Measurements from ENCODE around the gene SKIL.
A peak's percentile ranks its signal among the peaks of the same experiment; 100 is the strongest.

Gene SKIL

DNA sequence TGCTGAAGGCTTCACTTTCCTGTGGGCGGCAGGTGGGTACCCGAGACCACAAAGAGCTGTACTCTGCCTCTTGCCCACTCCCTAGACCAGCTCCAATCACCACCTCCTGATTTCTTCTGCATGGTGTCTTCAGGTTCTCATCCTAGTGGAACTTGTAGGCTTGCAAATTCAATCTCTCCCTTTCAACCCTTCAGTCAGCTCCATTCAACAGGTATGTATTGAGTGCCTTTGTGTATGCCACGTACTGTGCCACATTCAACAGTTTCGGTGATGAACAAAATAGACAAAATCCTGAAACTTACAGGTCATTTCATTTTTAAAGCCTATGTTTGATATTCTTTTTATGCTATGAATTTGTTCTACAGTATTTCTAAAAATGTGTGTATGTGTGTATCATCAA, 55.8 kb downstream of the SKIL start:
- DNase-seq, result no peak

- DNase-seq, result peak; percentile 82
Measured at GRCh38 chr3:170414202-170414663, 56.7 kb downstream of the SKIL start.

DNA sequence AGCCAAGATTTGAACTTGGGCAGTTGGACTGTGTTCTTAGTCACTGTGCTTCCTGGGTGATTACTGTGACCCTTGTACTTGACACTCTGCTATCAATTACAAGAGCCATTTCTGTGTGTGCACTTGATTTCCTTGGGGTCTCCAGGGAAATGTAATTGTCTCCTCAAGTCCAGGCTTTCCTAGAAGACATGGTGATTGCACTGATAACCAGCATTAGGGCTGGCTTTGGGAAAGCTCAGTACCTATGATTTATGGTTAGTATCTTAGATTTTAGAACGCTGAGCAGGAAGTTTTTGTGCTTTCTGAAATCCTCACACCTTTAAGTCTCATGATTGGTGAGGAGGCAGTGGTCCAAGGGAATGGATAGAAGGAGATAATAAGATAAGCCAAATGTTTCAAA, 59.6 kb downstream of the SKIL start:
- DNase-seq, result no peak

GRCh38 chr3:170418422-170419398, 61.2 kb downstream of the SKIL start, which contains the start of gene CLDN11:
TSS of gene CLDN11 (plus strand) at chr3:170418868. CDS start at chr3:170419067, 199 bp downstream.
- peak; percentile 91 for DNase-seq

DNA sequence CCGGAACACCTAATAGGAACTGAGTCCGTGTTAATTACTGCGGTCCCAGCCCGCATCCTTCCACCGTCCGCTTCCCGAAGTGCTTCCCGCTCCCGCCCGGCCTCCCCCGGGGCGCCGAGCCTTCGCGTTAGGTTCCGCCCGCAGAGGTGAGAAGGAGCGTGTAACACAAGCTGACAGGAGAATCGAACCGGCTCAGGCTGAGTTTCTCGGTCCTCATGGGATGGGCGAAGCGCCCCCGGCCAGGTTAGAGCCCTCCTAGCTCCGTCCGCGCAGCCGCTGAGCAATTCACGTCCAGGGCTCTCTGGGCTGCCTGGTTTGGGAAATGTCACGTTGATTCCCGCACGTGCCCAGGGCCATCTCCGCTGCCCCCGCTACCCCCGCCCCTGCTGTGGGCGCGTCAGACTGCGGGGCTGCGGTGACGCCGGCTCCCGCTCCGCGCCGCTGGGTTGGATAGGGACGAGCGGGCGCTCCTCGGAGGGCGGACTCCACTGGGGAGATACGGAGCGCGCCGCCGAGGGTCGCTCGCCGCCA, 62.1 kb downstream of the SKIL start:
- peak; percentile 69 for DNase-seq

DNA sequence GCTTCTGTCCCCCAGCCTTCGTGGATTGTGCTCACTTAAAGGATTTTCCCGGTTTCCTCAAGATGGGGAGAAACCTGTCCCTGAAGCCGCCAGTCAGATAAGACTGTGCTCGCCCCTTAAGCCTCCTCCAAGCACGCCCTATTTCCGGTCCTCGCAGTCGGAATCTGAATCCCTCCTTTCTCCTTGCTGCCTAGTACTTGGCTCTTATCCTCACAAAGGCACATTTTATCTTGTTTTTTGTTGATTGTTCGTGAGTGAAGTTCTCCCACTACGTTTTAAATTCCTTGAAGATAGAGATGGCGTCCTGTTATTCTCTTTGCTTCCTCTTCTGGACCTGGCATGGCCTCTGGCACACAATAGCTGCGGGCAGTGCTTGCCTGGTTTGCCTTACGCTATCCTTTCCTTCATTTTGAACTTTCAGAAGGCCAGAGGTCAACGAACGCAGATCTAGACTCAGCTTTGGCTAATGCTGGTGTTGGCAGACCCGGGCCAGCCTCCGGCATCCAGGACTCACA, 62.8 kb downstream of the SKIL start:
- peak; percentile 46 for DNase-seq

- peak; percentile 74 for DNase-seq
Measured at GRCh38 chr3:170421111-170421641, 63.7 kb downstream of the SKIL start.

DNA sequence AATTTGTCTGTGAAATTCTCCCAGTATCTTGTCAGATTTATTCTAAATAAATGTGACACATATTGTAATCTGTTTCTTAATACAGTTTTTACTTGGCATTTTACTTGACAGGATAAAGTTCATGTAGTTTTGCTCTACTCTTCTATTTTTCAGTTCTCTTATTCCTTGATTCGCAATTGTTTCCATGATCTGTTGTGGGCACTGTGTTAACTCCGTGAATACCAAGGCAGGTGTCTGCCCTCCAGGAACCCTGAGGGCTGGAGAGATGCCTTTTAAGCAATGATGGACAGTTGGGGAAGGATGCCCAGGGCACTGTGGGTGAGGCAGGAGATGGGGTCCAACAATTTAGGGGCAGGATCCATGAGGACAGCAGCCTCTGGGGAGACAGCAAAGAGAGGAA, 64.2 kb downstream of the SKIL start:
- DNase-seq, result no peak

DNA sequence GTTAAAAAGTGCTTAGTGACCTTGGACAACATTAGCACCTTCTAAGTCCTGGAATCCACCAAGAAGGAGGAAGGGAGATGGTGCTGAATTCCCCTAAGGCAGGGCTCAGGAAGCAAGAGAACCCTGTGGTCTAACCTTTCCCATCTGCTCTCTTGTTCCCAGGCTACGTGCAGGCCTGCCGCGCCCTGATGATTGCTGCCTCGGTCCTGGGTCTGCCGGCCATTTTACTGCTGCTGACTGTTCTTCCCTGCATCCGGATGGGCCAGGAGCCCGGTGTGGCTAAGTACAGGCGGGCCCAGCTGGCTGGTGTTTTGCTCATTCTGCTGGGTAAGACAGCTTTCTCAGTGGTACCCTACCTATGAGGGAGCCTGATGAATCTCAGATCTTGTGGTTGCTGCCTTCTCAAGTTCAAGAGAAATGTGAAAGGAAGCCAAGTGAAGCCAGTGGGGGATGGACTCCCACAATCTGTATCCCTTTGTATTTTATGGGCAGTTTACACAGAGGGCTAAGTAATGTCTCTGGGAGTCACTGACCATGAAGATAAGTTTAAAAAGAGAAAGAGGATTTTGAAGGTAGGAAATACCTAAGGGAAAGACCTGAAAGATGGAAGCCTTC, 65.6 kb downstream of the SKIL start:
- peak; percentile 40 for DNase-seq

DNA sequence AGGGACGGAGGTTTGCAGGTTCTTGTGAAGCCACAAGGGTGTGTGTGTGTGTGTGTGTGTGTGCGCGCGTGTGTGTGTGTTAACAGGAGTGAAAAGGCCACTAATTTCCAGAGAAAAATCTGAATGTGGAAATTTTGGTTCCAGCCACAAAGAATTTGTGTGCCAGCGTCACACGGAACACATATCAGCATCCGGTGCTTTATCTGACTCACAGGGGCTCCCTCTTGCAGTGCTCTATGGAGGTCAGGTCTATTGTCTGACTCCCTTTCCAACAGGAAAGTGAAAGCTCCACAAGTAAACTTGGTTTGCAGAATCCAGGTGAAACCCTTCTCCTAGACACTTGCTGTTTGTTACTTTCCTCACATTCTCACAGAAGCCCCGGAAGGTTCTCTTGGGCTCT, 67.4 kb downstream of the SKIL start:
- no peak for DNase-seq

- DNase-seq, result peak; percentile 87
Measured at GRCh38 chr3:170425491-170426239, 68.2 kb downstream of the SKIL start.

DNA sequence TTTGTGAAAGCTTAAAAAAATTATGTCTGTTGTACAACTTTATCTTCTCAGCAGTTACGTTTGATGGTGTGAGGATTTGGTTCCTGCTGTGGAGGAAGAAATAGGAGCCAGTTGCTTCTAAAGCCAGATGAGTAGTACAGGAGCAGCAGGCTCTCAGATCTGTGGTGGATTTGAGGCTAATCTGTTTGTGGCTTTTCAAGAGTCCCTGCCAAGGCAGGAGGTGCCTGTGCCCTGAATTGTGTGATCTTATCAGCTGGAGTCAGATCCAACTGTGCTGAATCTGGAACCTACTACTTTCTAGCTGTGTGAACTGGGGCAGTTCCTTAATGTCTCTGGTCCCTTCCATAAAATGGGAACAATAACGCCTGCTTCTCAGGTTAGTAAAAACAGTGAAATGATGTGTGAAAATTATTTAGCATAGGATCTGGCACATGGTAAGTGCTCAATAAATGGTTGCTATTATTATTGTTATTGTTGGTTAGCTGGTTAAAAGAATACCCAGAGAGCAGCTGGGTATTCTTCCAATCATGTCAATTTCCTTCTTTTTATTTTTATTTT, 68.8 kb downstream of the SKIL start:
- DNase-seq, result no peak

DNA sequence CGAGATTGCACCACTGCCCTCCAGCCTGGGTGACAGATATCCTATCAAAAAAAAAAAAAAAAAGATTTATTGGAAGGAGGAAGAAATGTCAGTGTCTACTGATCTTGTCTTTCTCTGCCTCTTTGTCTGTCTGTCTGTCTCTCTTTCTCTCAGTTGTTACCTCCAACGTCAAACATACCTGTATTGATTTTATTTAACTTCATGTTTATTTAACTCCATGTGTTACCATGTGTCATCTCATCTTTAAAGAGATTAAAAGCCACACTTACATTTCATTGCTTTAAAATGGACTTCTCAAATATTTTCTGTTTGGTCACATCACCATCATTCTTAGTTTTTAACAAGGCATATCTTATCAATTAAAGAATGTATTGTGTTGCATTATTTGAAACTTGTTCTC, 70.6 kb downstream of the SKIL start:
- DNase-seq, result no peak

GRCh38 chr3:170429050-170429449, 71.5 kb downstream of the SKIL start:
- peak; percentile 30 for DNase-seq

DNA sequence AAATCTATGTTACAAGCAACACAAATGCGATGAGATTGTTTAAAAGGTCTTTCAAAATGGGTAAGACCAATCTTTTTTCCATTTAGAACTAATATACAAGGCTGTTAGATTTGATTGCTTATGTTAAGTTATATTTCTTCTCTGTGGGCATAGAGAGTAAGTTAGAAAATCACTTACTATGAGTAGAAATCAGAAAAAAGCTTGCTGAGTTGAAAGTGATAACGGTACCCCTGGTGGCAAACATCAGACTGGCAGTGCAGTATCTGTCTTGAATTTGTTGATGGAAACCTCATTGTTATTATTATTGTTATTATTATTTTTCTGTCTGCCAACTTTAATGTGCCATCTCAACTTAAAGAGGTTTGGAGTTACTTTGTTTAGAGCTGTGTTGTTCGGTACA, 73.5 kb downstream of the SKIL start:
- no peak for DNase-seq

DNA sequence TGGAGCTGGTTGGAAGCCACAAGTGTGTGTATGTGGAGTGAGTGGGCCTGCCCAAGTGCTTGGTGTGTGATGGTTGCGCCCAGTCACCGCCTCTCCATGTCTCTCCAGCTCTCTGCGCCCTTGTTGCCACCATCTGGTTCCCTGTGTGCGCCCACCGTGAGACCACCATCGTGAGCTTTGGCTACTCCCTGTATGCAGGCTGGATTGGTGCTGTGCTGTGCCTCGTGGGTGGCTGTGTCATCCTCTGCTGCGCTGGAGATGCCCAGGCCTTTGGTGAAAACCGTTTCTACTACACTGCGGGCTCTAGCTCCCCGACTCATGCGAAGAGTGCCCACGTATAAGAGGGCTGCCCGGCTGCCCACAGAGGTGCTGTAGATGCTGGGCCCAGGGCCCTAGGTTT, 74.9 kb downstream of the SKIL start:
- no peak for DNase-seq

GRCh38 chr3:170436697-170437096, 79.2 kb downstream of the SKIL start:
- DNase-seq, result no peak

DNA sequence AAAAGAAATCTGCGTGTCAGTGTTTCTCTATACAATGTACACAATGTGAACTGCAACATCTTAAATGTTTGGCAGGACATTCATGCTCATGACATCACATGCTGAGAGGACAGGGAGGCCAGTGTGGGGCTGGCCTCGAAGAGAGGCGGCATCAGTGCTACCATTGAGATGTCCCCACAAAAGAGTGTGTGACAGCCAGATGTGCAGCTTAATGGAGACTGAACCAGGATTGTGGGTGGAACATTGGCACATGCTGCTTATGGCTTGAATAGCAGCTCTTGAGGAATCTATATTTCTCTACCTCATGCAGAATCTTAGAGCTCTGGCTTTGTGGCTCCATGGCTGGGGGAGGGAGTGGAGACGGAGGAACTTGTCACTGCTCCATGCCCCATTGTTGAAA, 79.7 kb downstream of the SKIL start:
- peak; percentile 87 for DNase-seq

DNA sequence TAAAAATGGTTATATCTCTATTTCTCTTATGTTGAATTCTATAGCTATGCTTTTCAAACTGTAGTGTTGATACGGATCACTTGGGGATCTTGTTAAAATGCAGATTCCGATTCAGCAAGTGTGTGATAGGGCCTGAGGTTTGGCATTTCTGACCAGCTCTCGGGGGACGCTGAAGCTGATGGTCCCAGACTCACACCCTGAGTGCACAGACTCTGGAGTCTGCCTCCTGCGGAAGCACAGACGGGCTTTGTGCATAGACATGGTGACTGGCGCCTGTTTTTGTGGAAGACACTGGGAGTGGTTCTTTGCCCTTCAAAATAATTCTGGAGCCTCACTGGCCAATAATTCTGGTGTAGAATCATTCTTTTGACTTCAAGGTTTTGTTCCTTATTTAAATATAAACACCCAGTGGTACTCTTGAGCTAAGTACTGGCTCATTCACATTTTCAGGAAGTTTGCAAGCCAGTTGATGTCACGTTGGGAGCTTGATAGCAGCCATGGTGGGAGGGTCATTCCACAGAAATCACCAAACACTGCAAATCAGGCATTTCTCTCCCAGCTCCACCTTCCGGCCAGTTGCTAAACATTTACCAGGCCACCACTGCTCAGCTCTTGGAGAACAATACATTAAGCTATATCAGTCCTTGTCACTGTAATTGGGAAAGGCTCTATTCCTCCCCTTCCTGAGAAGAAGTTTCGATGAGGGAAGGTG, 80.3 kb downstream of the SKIL start:
- DNase-seq, result peak; percentile 40

DNA sequence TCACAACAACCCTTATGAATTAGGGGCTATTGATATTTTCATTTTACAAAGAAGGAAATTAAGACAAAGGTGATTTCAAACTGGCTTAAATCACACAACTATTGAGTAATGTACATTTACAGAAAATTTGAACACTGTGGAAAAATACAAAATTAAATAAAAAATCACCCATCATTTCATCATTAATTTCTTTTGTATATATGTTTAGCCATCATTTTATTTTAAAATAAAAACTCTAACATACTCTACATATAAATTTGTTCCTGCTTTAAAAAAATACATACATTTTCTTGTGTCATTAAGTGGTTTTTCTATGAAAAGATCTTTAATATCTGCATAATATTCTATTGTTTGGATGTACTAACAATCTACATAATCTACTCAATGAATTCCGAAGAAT, 81.3 kb downstream of the SKIL start:
- no peak for DNase-seq

- DNase-seq, result no peak
Measured at GRCh38 chr3:170440344-170440743, 82.8 kb downstream of the SKIL start.

DNA sequence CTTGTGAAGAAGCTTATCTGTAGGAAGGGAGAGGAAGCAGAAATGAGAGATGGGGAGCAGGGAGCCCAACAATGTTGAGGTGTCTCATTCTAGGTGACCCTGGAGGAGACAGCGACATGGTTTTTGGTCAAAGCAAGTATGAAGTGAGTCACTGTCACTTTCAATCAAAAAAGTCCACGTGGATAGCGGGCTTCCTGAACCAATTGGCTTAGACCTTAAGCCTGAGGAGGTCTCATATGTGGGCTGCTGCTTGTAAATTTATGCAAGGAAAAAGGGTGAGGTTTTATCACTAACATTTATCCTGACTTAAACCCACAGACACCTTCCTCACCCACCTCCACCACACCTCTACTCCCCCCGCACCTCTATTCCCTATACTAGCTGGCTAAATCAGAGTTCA, 83.9 kb downstream of the SKIL start:
- no peak for DNase-seq

All from midbrain (tissue), 1 donor.